PC-9 (cell line): ENCODE data around the gene SRC.

Experiments used
- EZH2 ChIP-seq: fragments of 200-600 bp; sonication (generic); IDR thresholded peaks from 2 replicates; pipeline ENCODE4 v1.8.0; 2017; ENCODE audit warnings: antibody characterized with exemption, low read depth
- TF ChIP-seq, protein P1 (sequence below): fragments of 200-600 bp; sonication (generic); conservative IDR thresholded peaks from 2 replicates; pipeline ENCODE4 v1.6.1; 2017; ENCODE audit warnings: mixed run types, antibody characterized with exemption, mild to moderate bottlenecking, moderate library complexity

- TF ChIP-seq, protein P1, sequence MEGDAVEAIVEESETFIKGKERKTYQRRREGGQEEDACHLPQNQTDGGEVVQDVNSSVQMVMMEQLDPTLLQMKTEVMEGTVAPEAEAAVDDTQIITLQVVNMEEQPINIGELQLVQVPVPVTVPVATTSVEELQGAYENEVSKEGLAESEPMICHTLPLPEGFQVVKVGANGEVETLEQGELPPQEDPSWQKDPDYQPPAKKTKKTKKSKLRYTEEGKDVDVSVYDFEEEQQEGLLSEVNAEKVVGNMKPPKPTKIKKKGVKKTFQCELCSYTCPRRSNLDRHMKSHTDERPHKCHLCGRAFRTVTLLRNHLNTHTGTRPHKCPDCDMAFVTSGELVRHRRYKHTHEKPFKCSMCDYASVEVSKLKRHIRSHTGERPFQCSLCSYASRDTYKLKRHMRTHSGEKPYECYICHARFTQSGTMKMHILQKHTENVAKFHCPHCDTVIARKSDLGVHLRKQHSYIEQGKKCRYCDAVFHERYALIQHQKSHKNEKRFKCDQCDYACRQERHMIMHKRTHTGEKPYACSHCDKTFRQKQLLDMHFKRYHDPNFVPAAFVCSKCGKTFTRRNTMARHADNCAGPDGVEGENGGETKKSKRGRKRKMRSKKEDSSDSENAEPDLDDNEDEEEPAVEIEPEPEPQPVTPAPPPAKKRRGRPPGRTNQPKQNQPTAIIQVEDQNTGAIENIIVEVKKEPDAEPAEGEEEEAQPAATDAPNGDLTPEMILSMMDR: no peak
- TF ChIP-seq EZH2: no peak
Observed at GRCh38 chr20:37419307-37419706, 73.4 kb downstream of the SRC start.
